HCT116 (cell line): ENCODE measurements around the gene ADD2. TPM values are rescaled to one million over a fixed set of nuclear protein-coding genes. Genes with fewer than 3 reads are reported as not detected.

Experiments used
- ATAC-seq: fragments of 200-7000 bp; cut with Tn5 transposase; 2 replicates; pipeline ENCODE4 v1.9.1; 2020; ENCODE audit warnings: mild to moderate bottlenecking, moderate library complexity
- BruUV-seq: library from RNA; stranded (reverse); fragments of 400-500 nt; replicated peaks from 2 replicates; lab custom pipeline; 2021; lab: Mats Ljungman, UMichigan
- CTCF ChIA-PET: fragments of 300-600 bp; sonication (Branson Sonifier 250); formaldehyde crosslinking; loops from one replicate; lab custom pipeline; 2021; ENCODE audit warnings: antibody characterized with exemption; lab: Charles Lee
- POLR2A ChIA-PET: fragments of 300-600, 350-600 bp; sonication (Branson Sonifier 250); formaldehyde crosslinking; loops from one replicate; lab custom pipeline; 2021; ENCODE audit warnings: antibody characterized with exemption; lab: Charles Lee
- RAD21 ChIA-PET, 2 experiments: fragments of 300-600 bp; sonication (Branson Sonifier 250); formaldehyde crosslinking; loops; one replicate each; lab custom pipeline; 2023; ENCODE audit warnings: low total read pairs in 2 of 2; ENCODE audit not compliant: uncharacterized antibody in 2 of 2, unreplicated experiment in 2 of 2, low non-redundant PET in 1 of 2; lab: Charles Lee
- DNase-seq: peaks from one replicate; pipeline ENCODE4 v3.0.0-alpha.2; 2010; ENCODE audit warnings: low read depth, low spot score
- H2AFZ ChIP-seq: fragments of 200-600 bp; shearing (Covaris generic), sonication (generic); 2 replicates; pipeline ENCODE4 v1.6.1; 2017; ENCODE audit warnings: low read depth, mixed run types, mixed read lengths, antibody characterized with exemption, low read length; ENCODE audit not compliant: poor library complexity, severe bottlenecking
- H3K27ac ChIP-seq: 2 replicates; pipeline ENCODE4 v1.5.1; 2012; ENCODE audit warnings: low read depth, low read length
- H3K27me3 ChIP-seq: fragments of 200-600 bp; sonication (generic); 2 replicates; pipeline ENCODE4 v1.6.1; 2016; ENCODE audit warnings: mixed run types, low read length, mixed read lengths; ENCODE audit not compliant: insufficient read depth
- H3K36me3 ChIP-seq, 2 experiments: fragments of 200-500 bp in 1 of 2; fragments of 200-600 bp in 1 of 2; sonication (Bioruptor generic) in 1 of 2; sonication (generic) in 1 of 2; 2 replicates each; pipeline versions ENCODE4 v1.5.1 to v1.6.1; 2014 to 2016; ENCODE audit warnings: low read length in 2 of 2, inconsistent platforms in 1 of 2, mixed read lengths in 1 of 2, mixed run types in 1 of 2; ENCODE audit not compliant: insufficient read depth in 2 of 2, control insufficient read depth in 1 of 2
- H3K4me1 ChIP-seq, 2 experiments: fragments of 200-600 bp in 1 of 2; sonication (generic) in 1 of 2; 2 replicates each; pipeline versions ENCODE4 v1.5.1 to v1.6.1; 2012 to 2017; ENCODE audit warnings: low read length in 2 of 2, inconsistent platforms in 1 of 2, mild to moderate bottlenecking in 1 of 2, mixed read lengths in 1 of 2, mixed run types in 1 of 2, moderate library complexity in 1 of 2; ENCODE audit not compliant: insufficient read depth in 2 of 2, control insufficient read depth in 1 of 2
- H3K4me2 ChIP-seq: fragments of 200-600 bp; sonication (generic); 2 replicates; pipeline ENCODE4 v1.6.1; 2017; ENCODE audit warnings: mixed run types, low read length, mixed read lengths
- H3K4me3 ChIP-seq, 2 experiments: fragments of 200-600 bp in 1 of 2; sonication (generic) in 1 of 2; replicated peaks in 1 of 2; 2 replicates each; pipeline ENCODE4 v1.5.1; 2011 to 2016; ENCODE audit warnings: low read length in 2 of 2, control low read depth in 1 of 2, low read depth in 1 of 2, mild to moderate bottlenecking in 1 of 2, mixed read lengths in 1 of 2, mixed run types in 1 of 2
- H3K79me2 ChIP-seq: fragments of 200-600 bp; sonication (generic); 2 replicates; pipeline ENCODE4 v1.6.1; 2017; ENCODE audit warnings: mild to moderate bottlenecking, mixed run types, low read length, moderate library complexity, mixed read lengths; ENCODE audit not compliant: insufficient read depth
- H3K9ac ChIP-seq: fragments of 200-600 bp; sonication (generic); 2 replicates; pipeline ENCODE4 v1.6.1; 2016; ENCODE audit warnings: low read length, mixed read lengths
- H3K9me2 ChIP-seq: fragments of 200-600 bp; sonication (generic), shearing (Covaris generic); 2 replicates; pipeline ENCODE4 v1.6.1; 2017; ENCODE audit warnings: mixed run types, mild to moderate bottlenecking, moderate library complexity; ENCODE audit not compliant: insufficient read depth
- H3K9me3 ChIP-seq, 2 experiments: fragments of 200-500 bp in 1 of 2; fragments of 200-600 bp in 1 of 2; sonication (Bioruptor generic) in 1 of 2; sonication (generic) in 1 of 2; 2 replicates each; pipeline ENCODE4 v1.6.1; 2014 to 2017; ENCODE audit warnings: low read length in 2 of 2, mixed read lengths in 2 of 2, inconsistent platforms in 1 of 2, low read depth in 1 of 2, mild to moderate bottlenecking in 1 of 2, mixed run types in 1 of 2, moderate library complexity in 1 of 2; ENCODE audit not compliant: control insufficient read depth in 1 of 2, insufficient read depth in 1 of 2
- H4K20me1 ChIP-seq: fragments of 200-600 bp; sonication (generic), shearing (Covaris generic); 2 replicates; pipeline ENCODE4 v1.6.1; 2017; ENCODE audit warnings: mixed run types, mild to moderate bottlenecking, moderate library complexity; ENCODE audit not compliant: insufficient read depth
- ATF3 ChIP-seq: IDR thresholded peaks from 2 replicates; pipeline ENCODE4 v1.6.1; 2012
- CEBPB ChIP-seq: IDR thresholded peaks from 2 replicates; pipeline ENCODE4 v1.6.1; 2012; ENCODE audit warnings: low read depth
- EGR1 ChIP-seq: IDR thresholded peaks from 2 replicates; pipeline ENCODE4 v1.6.1; 2012; ENCODE audit warnings: low read depth
- EZH2 ChIP-seq: fragments of 200-600 bp; sonication (generic); IDR thresholded peaks from 2 replicates; pipeline ENCODE4 v1.6.1; 2017; ENCODE audit warnings: antibody characterized with exemption, mixed run types
- FOSL1 ChIP-seq: IDR thresholded peaks from 2 replicates; pipeline ENCODE4 v1.6.1; 2012; ENCODE audit warnings: low read depth
- JUND ChIP-seq: IDR thresholded peaks from 2 replicates; pipeline ENCODE4 v1.6.1; 2012
- MAX ChIP-seq: IDR thresholded peaks from 2 replicates; pipeline ENCODE4 v1.6.1; 2012
- POLR2A ChIP-seq: IDR thresholded peaks from 2 replicates; pipeline ENCODE4 v1.7.0; 2011; ENCODE audit warnings: borderline replicate concordance; ENCODE audit not compliant: insufficient read depth, insufficient read length; ENCODE audit errors: extremely low read depth
- RAD21 ChIP-seq: IDR thresholded peaks from 2 replicates; pipeline ENCODE4 v1.6.1; 2012; ENCODE audit warnings: low read depth, mild to moderate bottlenecking
- REST ChIP-seq: IDR thresholded peaks from 2 replicates; pipeline ENCODE4 v1.6.1; 2012; ENCODE audit warnings: low read depth
- SIN3A ChIP-seq: IDR thresholded peaks from 2 replicates; pipeline ENCODE4 v1.6.1; 2012; ENCODE audit warnings: low read depth
- SRF ChIP-seq: IDR thresholded peaks from 2 replicates; pipeline ENCODE4 v1.6.1; 2012; ENCODE audit warnings: low read depth
- TCF7L2 ChIP-seq: IDR thresholded peaks from 2 replicates; pipeline ENCODE4 v1.7.0; 2011; ENCODE audit warnings: borderline replicate concordance, inconsistent platforms; ENCODE audit not compliant: insufficient read depth, insufficient read length; ENCODE audit errors: extremely low read depth
- YY1 ChIP-seq: IDR thresholded peaks from 2 replicates; pipeline ENCODE4 v1.6.1; 2011; ENCODE audit warnings: low read length, low read depth, moderate library complexity, mild to moderate bottlenecking; ENCODE audit not compliant: insufficient replicate concordance; ENCODE audit errors: extremely low read depth
- ZBTB33 ChIP-seq: IDR thresholded peaks from 2 replicates; pipeline ENCODE4 v1.6.1; 2011; ENCODE audit warnings: mild to moderate bottlenecking, low read length, moderate library complexity; ENCODE audit not compliant: insufficient replicate concordance; ENCODE audit errors: extremely low read depth
- ZNF274 ChIP-seq: fragments of 200-500 bp; sonication (Bioruptor generic); IDR thresholded peaks from 2 replicates; pipeline ENCODE4 v1.6.1; 2014; ENCODE audit warnings: mild to moderate bottlenecking, low read depth, low read length, inconsistent platforms
- intact Hi-C: fragments of 100-400 bp; cut with micrococcal nuclease; formaldehyde crosslinking; loops from 2 replicates; pipeline ENCODE4 v1.10.0; 2022
- total RNA-seq: library from RNA; stranded (reverse); gene quantifications from one replicate; pipeline ENCODE4 v1.2.1, GENCODE V29; 2021; ENCODE audit not compliant: unreplicated experiment

ADD2 gene
- total RNA-seq, 1 experiment from 2014 or later: 0.15 TPM

- ChIA-PET CTCF (no interaction called here), RAD21 (no interaction called here), POLR2A (no interaction called here)
- H3K4me1 ChIP-seq: no peaks in the 10 kb centered on the region
- no peaks in the 10 kb centered on the region for H3K9me2 ChIP-seq
- ATAC-seq (no peak), DNase-seq (no peak)
- H3K9ac ChIP-seq: no peak overlapping the region
- H3K27ac ChIP-seq: no peak overlapping the region
- no peaks in the 10 kb centered on the region for H3K9me3 ChIP-seq
- H3K4me2 ChIP-seq: no peak overlapping the region
- no peaks in the 10 kb centered on the region for H3K79me2 ChIP-seq
- H4K20me1 ChIP-seq: no peaks in the 10 kb centered on the region
- intact Hi-C loops: loop anchor here (5.0 kb wide), 2 partner anchors 204 to 289 kb away; no protein-coding TSS in a partner anchor
- no peaks in the 10 kb centered on the region for H3K36me3 ChIP-seq
- H2AFZ ChIP-seq: no peak overlapping the region
- no TSS peak for BruUV-seq
- TF ChIP-seq SRF: no peak
- TF ChIP-seq TCF7L2: no peak
- TF ChIP-seq MAX: no peak
- no peak for TF ChIP-seq ATF3
- TF ChIP-seq POLR2A: no peak
- TF ChIP-seq ZNF274: no peak
- no peak for TF ChIP-seq YY1
- TF ChIP-seq EZH2: no peak
- no peak for TF ChIP-seq FOSL1
- no peak for TF ChIP-seq ZBTB33
- TF ChIP-seq REST: no peak
- TF ChIP-seq RAD21: no peak
- no peak for TF ChIP-seq SIN3A
- no peak for TF ChIP-seq JUND
- no peak for TF ChIP-seq CEBPB
- TF ChIP-seq EGR1: no peak
- no peaks in the 10 kb centered on the region for H3K27me3 ChIP-seq
- no peak overlapping the region for H3K4me3 ChIP-seq
Observed at GRCh38 chr2:70658476-70658875, 109.5 kb downstream of the ADD2 start.
